Head of caudate nucleus (tissue), 42 donors: ENCODE measurements around the gene C1orf167.

Experiments
- DNase-seq, 42 donors: peaks; one replicate each; pipeline versions ENCODE4 v3.0.0 to v3.0.0-alpha.2; 2020 to 2021; ENCODE audit warnings: mixed read lengths in 7 of 42
- intact Hi-C: fragments of 100-400 bp; cut with DNase I; formaldehyde crosslinking; loops from one replicate; pipeline ENCODE4 v1.15.0; 2022

Gene C1orf167

DNA sequence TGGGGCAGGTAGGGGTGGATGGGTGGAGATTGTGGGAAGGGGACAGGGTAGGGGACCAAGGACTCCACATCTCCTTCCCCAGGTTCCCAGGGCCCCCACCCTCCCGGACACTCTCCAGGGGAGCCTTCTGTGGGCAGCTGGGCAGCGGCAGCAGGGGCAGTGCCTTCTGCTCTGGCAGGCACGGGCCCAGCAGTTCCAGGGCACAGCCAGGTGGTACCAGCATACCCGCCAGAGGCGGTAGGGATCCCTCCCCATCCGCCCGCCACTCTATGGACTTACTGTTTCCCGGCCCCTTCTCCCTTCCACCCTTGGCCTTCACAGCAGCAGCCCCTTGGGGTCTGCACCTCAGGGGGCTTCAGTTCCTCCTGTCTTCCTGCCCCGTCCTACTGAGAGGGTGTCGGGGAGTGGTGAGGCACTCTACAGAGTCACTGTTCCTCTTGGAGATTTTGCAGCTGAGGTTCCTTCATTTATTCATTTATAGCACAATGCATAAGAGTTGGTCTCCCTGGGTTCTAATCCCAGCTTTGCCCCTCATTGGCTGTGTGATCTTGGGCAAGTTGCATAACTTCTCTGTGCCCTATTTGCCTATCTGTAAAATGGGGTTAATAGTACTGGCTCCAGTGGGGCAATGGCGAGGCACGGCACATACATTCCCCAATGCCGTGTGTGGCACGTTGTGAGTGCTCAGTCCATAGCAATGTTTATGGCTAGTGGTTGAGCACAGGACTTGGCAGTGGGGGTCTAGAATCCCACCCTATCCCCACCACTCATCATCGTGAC is 17.0 kb downstream of the C1orf167 start:
- intact Hi-C loops: no loop called here
- DNase-seq: no peak

DNA sequence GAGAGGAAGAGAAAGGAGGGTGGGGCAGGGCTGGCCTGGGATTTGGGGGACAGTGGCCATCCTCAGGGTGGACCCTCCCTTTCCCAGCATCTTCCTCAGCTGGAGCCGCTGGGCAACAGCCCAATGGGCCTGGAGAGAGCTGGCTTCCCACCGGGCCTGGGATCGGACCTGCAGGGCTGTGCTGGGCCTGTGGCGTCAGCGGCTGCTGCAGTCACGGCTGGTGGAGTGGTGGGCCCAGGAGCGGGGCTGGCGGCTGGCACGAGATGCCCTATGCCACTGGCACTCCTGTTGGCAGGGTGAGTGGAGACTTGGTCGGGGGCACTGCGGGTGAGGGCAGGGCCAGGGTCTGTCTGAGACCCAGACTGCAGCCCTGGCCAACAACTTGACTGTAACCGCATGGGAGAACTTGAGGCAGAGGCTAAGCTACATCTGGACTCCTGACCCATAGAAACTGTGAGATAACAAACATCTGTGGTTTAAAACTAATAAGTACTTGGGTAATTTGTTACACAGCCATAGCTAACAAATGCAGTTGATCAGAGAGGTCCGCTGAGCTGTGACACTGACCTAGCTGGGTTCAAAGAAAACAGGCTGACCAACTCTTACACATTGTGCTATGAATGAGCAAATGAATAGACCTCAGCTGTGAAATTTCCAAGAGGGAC is 17.9 kb downstream of the C1orf167 start:
- intact Hi-C loops: no loop called here

DNA sequence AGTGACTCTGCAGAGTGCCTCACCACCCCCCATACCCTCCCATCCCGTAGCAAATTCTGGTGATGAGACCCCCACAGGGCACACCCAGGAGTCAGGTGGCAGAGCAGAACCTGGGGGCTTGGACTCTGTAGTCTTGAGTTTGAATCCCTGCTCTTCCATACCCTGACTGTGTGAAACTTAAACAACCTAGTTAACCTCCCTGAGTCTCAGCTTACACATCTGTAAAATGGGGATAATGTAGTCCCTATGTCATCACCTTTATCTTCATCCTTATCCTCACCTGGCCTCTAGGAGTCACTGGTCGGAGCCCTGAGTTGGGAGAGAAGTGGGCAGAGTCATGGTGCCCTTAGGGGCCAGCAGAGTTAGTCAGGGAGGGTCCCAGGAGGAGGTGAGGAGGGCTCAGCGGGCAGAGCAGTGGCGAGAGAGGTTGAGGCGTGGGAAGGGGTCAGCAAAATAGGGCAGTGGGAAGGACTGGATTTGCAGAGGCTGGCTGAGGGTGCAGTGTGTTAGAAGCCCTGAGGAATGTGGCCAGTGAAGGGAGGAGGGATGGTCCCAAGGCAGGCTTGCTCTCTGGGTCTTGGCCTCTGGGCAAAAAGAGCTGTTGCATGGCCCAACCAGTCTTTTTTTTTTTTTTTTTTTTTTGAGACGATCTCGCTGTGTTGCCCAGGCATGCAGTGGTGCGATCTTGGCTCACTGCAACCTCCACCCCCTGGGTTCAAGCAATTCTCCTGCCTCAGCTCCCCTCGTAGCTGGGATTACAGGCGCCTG is 18.6 kb downstream of the C1orf167 start:
- intact Hi-C loops: no loop called here
- DNase-seq: no peak

More for the DNA sequence above, 17.9 kb downstream of the C1orf167 start:
- no peak for DNase-seq

DNA sequence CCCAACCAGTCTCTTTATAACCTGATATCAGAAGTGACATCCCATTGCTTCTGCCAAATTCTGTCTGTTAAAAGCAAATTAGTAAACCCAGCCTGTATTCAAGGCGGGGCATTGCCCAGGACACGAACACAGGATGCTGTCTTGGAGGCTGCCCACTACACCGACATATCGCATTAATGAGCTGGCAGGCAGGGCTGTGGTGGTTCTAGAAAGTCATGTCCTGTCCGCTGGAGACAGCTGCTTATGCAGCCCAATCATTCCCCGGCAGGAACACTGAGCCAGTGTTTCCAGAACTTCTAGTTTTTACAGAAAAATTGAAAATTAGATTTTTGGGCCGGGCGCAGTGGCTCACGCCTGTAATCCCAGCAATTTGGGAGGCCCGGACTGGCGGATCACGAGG is 19.3 kb downstream of the C1orf167 start:
- intact Hi-C loops: no loop called here
- DNase-seq: no peak

DNA sequence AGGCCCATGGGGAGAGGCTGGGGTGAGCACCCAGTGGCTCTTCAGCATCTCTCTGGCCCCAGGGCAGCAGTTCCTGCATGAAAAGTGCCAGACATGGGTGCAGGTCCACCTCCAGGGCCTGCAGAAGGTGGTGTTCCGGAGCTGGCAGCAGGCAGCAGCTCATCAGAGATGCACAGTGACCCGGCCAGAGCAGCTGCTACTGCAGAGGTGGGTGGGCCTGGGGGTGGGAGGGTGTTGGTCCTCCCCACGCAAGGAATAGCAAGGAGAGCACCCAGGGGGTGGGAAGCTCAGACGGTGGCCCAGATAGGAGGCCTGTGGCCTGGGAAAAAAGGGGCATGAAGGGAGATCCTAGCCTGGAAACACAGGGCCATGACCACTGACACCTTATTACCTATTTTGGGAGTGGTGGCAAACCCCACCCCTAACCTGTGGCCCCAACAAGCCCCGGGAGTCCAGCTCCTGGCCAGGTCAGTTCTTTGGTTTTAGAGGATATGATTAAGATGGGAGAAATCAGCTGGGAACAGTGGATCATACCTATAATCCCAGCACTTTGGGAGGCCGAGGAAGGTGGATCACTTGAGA is 20.2 kb downstream of the C1orf167 start:
- intact Hi-C loops: no loop called here
- DNase-seq: no peak

DNA sequence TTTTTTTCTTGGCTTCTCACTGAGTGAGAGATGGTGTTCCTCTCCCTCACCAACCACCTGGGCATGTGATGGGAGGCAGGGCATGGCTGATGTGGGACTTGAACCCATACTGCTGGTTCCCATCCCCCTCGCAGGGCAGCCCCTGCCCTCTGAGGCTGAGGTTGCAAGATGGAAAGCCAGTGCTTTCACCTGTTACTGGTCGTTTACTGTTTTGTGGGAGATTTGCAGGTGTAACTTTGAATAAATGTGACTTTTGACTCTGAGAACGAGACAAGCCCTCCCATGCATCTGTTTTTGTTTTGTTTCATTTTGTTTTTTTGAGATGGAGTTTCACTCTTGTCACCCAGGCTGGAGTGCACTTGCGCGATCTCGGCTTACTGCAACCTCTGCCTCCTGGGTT is 21.6 kb downstream of the C1orf167 start:
- intact Hi-C loops: no loop called here
- no peak for DNase-seq

DNA sequence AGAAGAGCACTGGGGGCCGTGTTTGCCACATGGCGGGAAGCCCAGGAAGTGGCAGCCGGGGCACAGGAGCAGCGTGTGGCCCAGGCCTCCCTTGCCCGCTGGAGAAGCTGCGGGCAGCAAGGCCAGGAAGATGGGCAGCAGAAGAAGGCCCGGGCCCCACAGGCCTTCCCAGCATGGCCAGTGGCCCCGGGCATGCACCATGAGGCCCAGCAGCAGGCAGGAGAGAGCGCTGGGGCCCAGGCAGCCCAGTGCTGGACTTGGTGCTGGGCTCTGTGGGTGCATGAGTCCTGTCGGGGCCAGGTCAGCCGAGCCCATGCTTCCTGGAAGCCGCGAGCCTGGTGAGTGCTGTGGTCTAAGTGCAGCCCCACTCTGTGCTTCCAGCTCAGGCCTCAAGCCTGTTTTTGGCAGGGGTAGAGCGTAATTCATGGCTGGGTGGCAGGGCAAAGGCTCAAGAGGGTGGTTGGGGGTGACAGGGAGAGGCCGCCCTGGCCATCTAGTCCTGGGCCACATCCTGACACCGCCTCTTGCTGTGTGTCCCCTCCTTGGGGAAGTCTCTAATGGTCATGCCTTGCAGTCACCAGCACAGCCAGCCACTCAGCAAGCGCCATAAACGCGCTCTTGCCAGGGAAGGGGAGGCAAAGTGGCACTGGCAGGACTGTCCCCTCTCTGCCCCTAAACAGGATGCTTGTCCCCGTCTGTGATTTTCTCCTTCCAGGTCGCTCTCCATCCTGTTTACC is 22.4 kb downstream of the C1orf167 start:
- intact Hi-C loops: no loop called here
- no peak for DNase-seq

DNA sequence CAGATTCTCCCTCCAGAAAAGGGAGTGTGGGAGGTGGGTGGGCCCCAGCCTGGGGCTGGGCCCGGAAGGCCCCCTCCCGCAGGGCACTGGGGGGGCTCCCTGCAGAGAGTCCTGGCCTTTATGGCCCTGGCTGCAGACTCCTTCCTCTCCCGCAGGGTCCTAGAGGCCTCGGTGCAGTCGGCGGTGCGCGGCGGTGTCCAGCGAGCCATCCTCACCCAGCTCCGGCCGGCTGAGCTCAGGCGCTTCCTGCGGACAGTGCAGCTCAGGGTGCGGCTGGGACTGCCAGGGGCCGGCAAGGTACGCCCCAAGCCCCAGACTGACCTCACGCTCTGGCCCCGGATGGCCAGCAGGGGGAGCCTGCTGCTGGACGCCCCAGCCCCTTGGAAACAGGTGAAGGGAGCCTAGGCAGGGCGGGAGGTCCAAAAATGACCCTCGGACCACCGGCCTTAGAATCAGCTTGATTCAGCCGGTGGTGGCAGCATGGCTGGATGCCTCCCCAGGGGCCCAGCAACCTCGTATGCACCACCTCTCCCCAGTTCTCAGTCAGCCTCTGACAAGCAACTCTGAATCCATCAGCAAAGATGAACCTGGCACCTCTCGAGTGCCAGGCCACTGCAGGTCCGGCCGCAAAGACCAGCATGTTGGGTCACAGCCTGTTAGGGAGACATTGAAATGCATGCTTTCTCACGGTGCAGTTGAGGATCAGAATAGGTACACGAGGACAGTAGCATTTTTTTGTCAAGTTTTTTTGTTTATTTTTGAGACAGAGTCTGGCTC is 23.2 kb downstream of the C1orf167 start:
- intact Hi-C loops: no loop called here
- DNase-seq: peak in 40 of 42 donors; percentile 43 to 84 (median 63)

DNA sequence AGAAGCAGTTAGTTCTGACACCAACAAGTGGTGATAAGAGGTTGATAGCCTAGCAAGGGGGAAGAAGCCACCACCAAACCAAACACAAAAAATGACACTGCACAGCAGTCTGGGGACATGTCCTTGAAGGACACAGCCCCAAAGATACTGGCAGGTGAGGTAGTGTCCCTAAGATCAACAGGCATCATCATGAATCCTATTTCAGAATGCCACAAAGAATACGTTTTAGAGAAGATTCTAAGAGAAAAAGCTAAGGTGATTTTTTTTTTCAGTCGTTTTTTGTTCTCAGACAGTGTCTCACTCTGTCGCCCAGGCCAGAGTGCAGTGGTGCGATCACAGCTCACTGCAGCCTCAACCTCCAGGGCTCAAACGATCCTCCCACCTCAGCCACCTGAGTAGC is 24.2 kb downstream of the C1orf167 start:
- intact Hi-C loops: no loop called here
- DNase-seq: no peak

DNA sequence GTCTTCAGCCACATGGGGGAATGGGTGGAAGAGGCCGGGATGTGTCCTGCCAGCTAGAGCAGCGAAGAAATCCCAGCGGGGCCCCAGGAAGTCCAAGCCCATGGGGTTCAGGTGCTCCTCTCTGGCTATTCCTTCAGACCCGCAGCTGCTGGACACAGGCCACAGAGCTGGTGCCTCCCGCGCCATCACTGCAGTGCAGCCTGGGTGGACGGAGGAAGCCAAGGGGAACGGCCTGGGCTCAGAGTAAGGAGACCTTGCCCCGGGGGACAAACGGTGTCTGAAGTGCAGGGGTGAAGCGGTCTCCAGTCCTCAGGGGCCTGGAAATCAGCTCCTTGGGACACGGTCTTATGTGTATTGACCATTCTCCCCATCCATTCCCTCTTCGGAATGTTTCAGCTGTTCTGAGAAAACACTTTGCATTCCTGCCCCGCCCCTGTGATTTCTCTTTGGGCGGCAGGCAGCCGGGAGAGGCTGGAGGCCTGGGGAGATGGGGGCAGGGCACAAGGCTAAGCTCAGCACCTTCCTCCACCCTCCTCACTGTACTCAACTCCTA is 25.3 kb downstream of the C1orf167 start:
- DNase-seq: peak in 2 of 42 donors; percentile 32 to 45
- intact Hi-C loops: no loop called here

DNA sequence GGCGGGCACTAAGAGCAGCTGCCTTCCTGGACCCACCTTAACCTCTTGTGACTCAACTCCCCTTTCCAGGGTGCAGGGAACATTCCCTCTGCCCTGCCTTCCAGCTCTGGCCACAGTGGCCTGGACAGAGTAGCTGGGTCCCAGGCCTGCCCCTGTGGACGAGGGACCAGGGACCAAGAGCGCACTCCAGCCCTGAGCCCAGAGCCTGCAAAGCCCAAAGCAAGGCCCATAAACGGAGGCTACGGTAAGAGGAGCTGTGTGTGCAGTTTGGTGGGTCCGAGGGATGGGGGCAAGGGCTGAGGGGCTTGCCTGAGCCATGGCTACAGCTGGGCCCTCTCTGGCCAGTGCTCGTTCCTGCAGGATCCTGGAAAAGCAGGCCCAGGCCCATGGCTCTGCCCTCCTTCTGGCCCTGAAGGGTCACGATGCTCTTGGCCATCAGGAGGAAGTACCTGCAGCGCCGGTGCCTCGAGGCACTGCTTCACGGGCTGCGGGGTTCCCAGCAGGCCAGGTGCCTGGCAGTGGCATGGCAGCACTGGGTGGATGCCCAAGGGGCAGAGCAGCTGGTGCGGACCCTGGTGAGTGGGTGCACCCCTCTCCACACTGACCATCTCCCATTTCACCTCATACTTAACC is 25.9 kb downstream of the C1orf167 start:
- intact Hi-C loops: no loop called here
- DNase-seq: no peak

DNA sequence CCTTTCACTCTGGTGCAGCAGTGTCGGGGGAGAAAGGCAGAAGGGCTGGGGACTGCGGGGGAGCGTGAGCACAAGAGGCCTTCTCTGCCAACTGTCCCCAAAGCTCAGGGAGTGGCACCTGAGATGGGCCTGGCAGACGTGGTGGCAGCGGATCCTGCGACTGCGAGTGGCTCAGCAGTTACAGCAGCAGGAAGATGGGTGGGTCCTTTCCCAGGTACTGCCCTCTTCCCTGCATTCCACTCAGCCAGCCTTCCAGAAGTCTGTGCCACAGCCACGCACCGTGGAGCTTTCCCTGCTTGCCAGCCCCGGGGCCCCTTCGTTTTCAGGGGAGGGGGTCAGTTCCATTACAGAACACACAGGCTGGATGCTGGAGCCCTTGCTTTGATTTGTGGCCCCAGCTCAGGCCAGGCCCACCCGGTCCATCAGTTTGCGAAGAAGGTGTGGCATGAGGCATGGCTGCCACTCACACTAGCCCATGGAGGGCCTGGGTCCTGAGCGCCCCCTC is 26.6 kb downstream of the C1orf167 start:
- intact Hi-C loops: no loop called here
- DNase-seq: no peak

DNA sequence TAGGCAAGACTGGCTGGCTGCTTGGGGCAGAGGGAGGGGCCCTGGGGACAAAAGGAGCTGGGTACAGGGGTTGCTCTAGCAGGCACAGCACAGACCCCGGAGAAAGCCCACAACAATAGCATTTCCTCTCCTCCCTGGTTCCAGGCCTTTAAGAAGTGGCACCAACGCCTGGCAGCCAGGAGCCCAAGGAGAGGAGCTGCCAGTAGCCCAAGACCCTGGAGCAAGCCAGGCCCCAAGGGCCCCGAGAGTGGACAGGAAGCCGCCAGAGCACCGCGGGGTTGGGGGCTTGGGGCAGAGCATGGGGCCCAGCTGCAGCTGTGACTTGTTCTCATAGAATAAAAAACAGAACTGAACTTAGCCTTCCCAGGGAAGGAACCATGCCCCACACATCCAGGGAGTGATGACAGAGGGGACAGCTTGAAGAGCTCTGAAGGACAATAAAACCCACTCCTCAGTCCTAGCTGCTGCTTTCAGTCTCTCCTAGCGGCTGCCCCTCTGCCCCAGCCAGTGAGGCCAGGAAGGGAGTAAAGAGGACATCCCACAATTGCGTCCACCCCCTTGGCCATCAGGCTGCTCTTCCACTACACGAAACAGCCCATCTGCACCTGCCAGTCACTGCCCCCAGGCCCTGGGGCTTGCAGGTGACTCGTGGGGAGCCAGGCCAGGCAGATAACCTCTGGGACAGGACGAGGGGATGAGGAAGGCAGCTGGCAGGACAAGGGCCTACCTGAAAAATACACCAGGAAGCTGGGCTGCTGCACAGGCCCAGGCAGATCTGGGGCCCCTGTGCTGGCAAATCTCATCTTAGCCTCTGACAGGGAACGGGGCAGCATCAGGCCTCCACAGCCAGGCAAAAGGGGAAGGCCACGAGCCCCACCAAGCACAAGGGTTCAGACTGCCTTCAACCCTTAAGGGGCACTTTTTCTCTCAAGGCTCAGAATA is 27.4 kb downstream of the C1orf167 start:
- DNase-seq: no peak
- intact Hi-C loops: no loop called here

DNA sequence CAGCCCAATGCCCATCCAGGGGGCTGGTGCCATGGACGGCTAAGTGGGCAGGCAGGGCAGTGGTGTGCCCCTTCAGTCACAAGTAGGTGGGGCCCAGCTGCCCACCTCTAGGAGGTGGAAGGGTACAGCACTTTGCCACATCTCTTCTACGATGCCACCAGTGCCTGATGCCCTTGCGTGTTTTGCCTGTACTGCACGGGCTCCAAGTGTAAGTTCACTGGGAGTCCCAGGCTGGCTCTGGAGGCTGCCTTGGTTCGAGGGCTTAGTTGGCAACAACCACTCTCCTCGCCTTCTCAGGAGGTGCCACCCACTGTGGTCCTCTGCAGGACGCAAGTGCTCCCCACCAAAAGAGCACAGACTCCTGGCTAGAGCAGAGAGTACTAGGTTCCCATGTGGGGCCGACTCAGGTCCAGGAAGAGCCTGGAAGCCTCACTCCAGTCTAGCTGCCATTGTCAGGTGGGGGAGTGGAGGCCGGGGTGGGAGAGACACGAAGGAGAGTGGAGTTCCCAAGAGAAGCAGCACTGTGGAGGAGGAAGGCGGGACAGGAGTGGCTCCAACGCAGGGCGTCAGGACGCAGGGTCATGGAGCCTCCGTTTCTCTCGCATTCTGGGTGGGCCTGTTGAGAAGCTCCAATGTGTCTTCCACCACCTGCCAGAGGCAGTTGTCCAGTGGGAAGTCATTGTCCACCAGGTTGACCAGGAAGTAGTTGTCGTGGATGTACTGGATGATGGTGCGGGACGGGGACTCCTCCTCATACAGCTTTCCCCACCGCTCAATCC is 28.3 kb downstream of the C1orf167 start:
- intact Hi-C loops: no loop called here

More for the DNA sequence above, 28.3 kb downstream of the C1orf167 start:
- DNase-seq: no peak
